H1 (cell line): Measurements from ENCODE around the gene PLEKHM3. TPM values are rescaled to one million over a fixed set of nuclear protein-coding genes. Genes with fewer than 3 reads are reported as not detected.

ENCODE experiments used
- CTCF ChIA-PET: fragments of 300-600 bp; sonication (Branson Sonifier 250); formaldehyde crosslinking; loops from one replicate; lab custom pipeline; 2021; ENCODE audit not compliant: partially characterized antibody; lab: Charles Lee
- POLR2A ChIA-PET: fragments of 300-600 bp; sonication (Branson Sonifier 250); formaldehyde crosslinking; loops from one replicate; lab custom pipeline; 2021; ENCODE audit warnings: inconsistent platforms; ENCODE audit not compliant: partially characterized antibody; lab: Charles Lee
- DNase-seq, 2 experiments: peaks; one replicate each; pipeline versions ENCODE4 v3.0.0 to v3.0.0-alpha.2; 2010 to 2022; ENCODE audit warnings: low spot score in 2 of 2, low read depth in 1 of 2, mixed read lengths in 1 of 2
- FAIRE-seq: peaks from 2 replicates; lab custom pipeline; 2011; peaks lifted over from hg19 to GRCh38; lab: Jason Lieb, UNC
- H2AFZ ChIP-seq: 2 replicates; pipeline ENCODE4 v1.8.1; 2012; ENCODE audit warnings: low read length, inconsistent platforms
- H2AK5ac ChIP-seq: 2 replicates; pipeline ENCODE4 v1.6.1; 2013; ENCODE audit warnings: low read depth, low read length
- H2BK120ac ChIP-seq: replicated peaks from 2 replicates; pipeline ENCODE3; 2013; ENCODE audit warnings: low read depth, low read length, inconsistent platforms
- H2BK12ac ChIP-seq: 2 replicates; pipeline ENCODE4 v1.6.1; 2013; ENCODE audit warnings: low read depth, low read length
- H2BK15ac ChIP-seq: 2 replicates; pipeline ENCODE4 v1.6.1; 2013; ENCODE audit warnings: low read length
- H2BK20ac ChIP-seq: 2 replicates; pipeline ENCODE4 v1.6.1; 2013; ENCODE audit warnings: low read length
- H2BK5ac ChIP-seq: 2 replicates; pipeline ENCODE4 v1.6.1; 2013; ENCODE audit warnings: low read depth, low read length
- H3K14ac ChIP-seq: 2 replicates; pipeline ENCODE4 v1.6.1; 2013; ENCODE audit warnings: inconsistent platforms; ENCODE audit not compliant: insufficient read length
- H3K18ac ChIP-seq: 2 replicates; pipeline ENCODE4 v1.6.1; 2013; ENCODE audit warnings: low read length; ENCODE audit errors: extremely low read depth
- H3K23ac ChIP-seq: 2 replicates; pipeline ENCODE4 v1.6.1; 2013; ENCODE audit warnings: inconsistent platforms; ENCODE audit not compliant: insufficient read length
- H3K23me2 ChIP-seq: 2 replicates; pipeline ENCODE4 v1.6.1; 2013; ENCODE audit warnings: low read depth, low read length
- H3K27ac ChIP-seq: 2 replicates; pipeline ENCODE4 v1.6.1; 2011; ENCODE audit warnings: low read depth, low read length, inconsistent platforms
- H3K27me3 ChIP-seq, 4 experiments: replicated peaks in 1 of 4; 1 replicate in 1 of 4; 2 replicates in 3 of 4; pipeline versions ENCODE4 v1.6.1 to v1.8.1; 2011 to 2013; ENCODE audit warnings: low read length in 3 of 4, mild to moderate bottlenecking in 3 of 4, inconsistent platforms in 2 of 4, mixed read lengths in 2 of 4, moderate library complexity in 1 of 4; ENCODE audit not compliant: control insufficient read depth in 3 of 4, insufficient read depth in 3 of 4; ENCODE audit errors: extremely low read depth in 1 of 4
- H3K36me3 ChIP-seq, 4 experiments: 2 replicates each; pipeline versions ENCODE4 v1.6.1 to v1.8.1; 2011 to 2013; ENCODE audit warnings: mild to moderate bottlenecking in 4 of 4, low read length in 3 of 4, moderate library complexity in 2 of 4, control low read depth in 1 of 4, inconsistent platforms in 1 of 4; ENCODE audit not compliant: insufficient read depth in 4 of 4, control insufficient read depth in 2 of 4
- H3K4ac ChIP-seq: replicated peaks from 2 replicates; pipeline ENCODE3; 2013; ENCODE audit warnings: low read length, low read depth, mixed read lengths, inconsistent platforms; ENCODE audit not compliant: insufficient read length
- H3K4me1 ChIP-seq, 4 experiments: replicated peaks in 1 of 4; 1 replicate in 1 of 4; 2 replicates in 3 of 4; pipeline versions ENCODE4 v1.6.1 to v1.8.1; 2011 to 2013; ENCODE audit warnings: low read length in 3 of 4, inconsistent platforms in 2 of 4, mixed read lengths in 1 of 4; ENCODE audit not compliant: insufficient read depth in 4 of 4, control insufficient read depth in 3 of 4
- H3K4me2 ChIP-seq, 2 experiments: 2 replicates each; pipeline versions ENCODE4 v1.6.1 to v1.8.1; 2011 to 2013; ENCODE audit warnings: low read depth in 2 of 2, low read length in 2 of 2, control low read depth in 1 of 2, inconsistent platforms in 1 of 2, mild to moderate bottlenecking in 1 of 2; ENCODE audit not compliant: insufficient read depth in 1 of 2
- H3K4me3 ChIP-seq, 4 experiments: fragments of 200-600, 300-600 bp in 1 of 4; sonication (generic), shearing (Covaris generic), sonication (Bioruptor Twin) in 1 of 4; 2 replicates each; pipeline versions ENCODE4 v1.5.1 to v1.8.1; 2011 to 2016; ENCODE audit warnings: low read length in 4 of 4, low read depth in 3 of 4, control low read depth in 2 of 4, inconsistent platforms in 2 of 4, mild to moderate bottlenecking in 2 of 4, mixed read lengths in 1 of 4, moderate library complexity in 1 of 4; ENCODE audit not compliant: insufficient read depth in 2 of 4; ENCODE audit errors: extremely low read depth in 1 of 4
- H3K56ac ChIP-seq: replicated peaks from 2 replicates; pipeline ENCODE3; 2013; ENCODE audit warnings: low read depth, mild to moderate bottlenecking, mixed read lengths, low read length, inconsistent platforms; ENCODE audit not compliant: insufficient read length
- H3K79me1 ChIP-seq: 2 replicates; pipeline ENCODE4 v1.6.1; 2013; ENCODE audit warnings: low read depth, low read length, control low read depth
- H3K79me2 ChIP-seq, 2 experiments: 2 replicates each; pipeline versions ENCODE4 v1.6.1 to v1.8.1; 2012 to 2013; ENCODE audit warnings: low read length in 2 of 2, mild to moderate bottlenecking in 2 of 2, inconsistent platforms in 1 of 2; ENCODE audit not compliant: insufficient read depth in 2 of 2, control insufficient read depth in 1 of 2
- H3K9ac ChIP-seq, 4 experiments: replicated peaks in 1 of 4; 1 replicate in 1 of 4; 2 replicates in 3 of 4; pipeline versions ENCODE4 v1.6.1 to v1.8.1; 2011 to 2013; ENCODE audit warnings: low read depth in 3 of 4, low read length in 3 of 4, control low read depth in 2 of 4, mild to moderate bottlenecking in 2 of 4, moderate library complexity in 2 of 4, inconsistent platforms in 1 of 4; ENCODE audit errors: extremely low read depth in 1 of 4
- H3K9me3 ChIP-seq, 2 experiments: 2 replicates each; pipeline versions ENCODE4 v1.6.1 to v1.8.1; 2012 to 2013; ENCODE audit warnings: mild to moderate bottlenecking in 2 of 2, moderate library complexity in 2 of 2, control low read depth in 1 of 2, inconsistent platforms in 1 of 2, low read depth in 1 of 2, low read length in 1 of 2, mixed read lengths in 1 of 2; ENCODE audit not compliant: insufficient read depth in 2 of 2
- H4K20me1 ChIP-seq, 2 experiments: replicated peaks in 1 of 2; 2 replicates each; pipeline versions ENCODE3 to v1.8.1; 2011 to 2013; ENCODE audit warnings: inconsistent platforms in 2 of 2, low read length in 2 of 2, mild to moderate bottlenecking in 1 of 2; ENCODE audit not compliant: insufficient read depth in 2 of 2, control insufficient read depth in 1 of 2
- H4K5ac ChIP-seq: 2 replicates; pipeline ENCODE4 v1.6.1; 2013; ENCODE audit warnings: low read length, low read depth, mixed read lengths, inconsistent platforms; ENCODE audit not compliant: insufficient read length
- H4K8ac ChIP-seq: 2 replicates; pipeline ENCODE4 v1.8.0; 2013; ENCODE audit warnings: mild to moderate bottlenecking, moderate library complexity, low read length, inconsistent platforms; ENCODE audit not compliant: insufficient read depth; ENCODE audit errors: extremely low read depth
- H4K91ac ChIP-seq: replicated peaks from 2 replicates; pipeline ENCODE3; 2013; ENCODE audit warnings: low read length, mixed read lengths, inconsistent platforms; ENCODE audit not compliant: insufficient read length
- CBX5 ChIP-seq: fragments of 300-800, 300-1000 bp; sonication (generic); IDR thresholded peaks from 2 replicates; pipeline ENCODE4 v1.7.1; 2016; ENCODE audit warnings: antibody characterized with exemption, low read length, low read depth
- KDM5A ChIP-seq: fragments of 200-600 bp; IDR thresholded peaks from 2 replicates; pipeline ENCODE4 v1.7.1; 2012; ENCODE audit warnings: mild to moderate bottlenecking, low read length, inconsistent platforms, mixed read lengths
- POU5F1 ChIP-seq: IDR thresholded peaks from 2 replicates; pipeline ENCODE4 v1.6.1; 2011; ENCODE audit warnings: low read depth, mild to moderate bottlenecking, low read length, moderate library complexity
- SAP30 ChIP-seq: fragments of 300-600 bp; sonication (generic); IDR thresholded peaks from 2 replicates; pipeline ENCODE4 v1.7.1; 2012; ENCODE audit warnings: low read length, moderate library complexity, mild to moderate bottlenecking, inconsistent platforms; ENCODE audit not compliant: insufficient read depth, insufficient replicate concordance
- SP4 ChIP-seq: IDR thresholded peaks from 2 replicates; pipeline ENCODE4 v1.6.1; 2012; ENCODE audit warnings: low read length, inconsistent platforms
- SRF ChIP-seq: IDR thresholded peaks from 2 replicates; pipeline ENCODE4 v1.6.1; 2011; ENCODE audit warnings: mild to moderate bottlenecking, low read depth, low read length, moderate library complexity
- TAF1 ChIP-seq: IDR thresholded peaks from 2 replicates; pipeline ENCODE4 v1.6.1; 2011; ENCODE audit warnings: mild to moderate bottlenecking, low read depth, low read length
- TBP ChIP-seq: IDR thresholded peaks from 2 replicates; pipeline ENCODE4 v1.6.1; 2011; ENCODE audit warnings: low read depth, low read length, improper control_type of control experiment
- WGBS, 2 experiments: shearing (Covaris generic) in 1 of 2; methylation state at CpG; one replicate each; pipeline versions ENCODE4 v1.1.6 to v1.1.7; 2013 to 2015; ENCODE audit warnings: low lambda C conversion rate in 2 of 2, mixed read lengths in 2 of 2, inconsistent platforms in 1 of 2, low coverage in 1 of 2, missing lambda C conversion rate in 1 of 2; ENCODE audit not compliant: insufficient replicate concordance in 2 of 2, insufficient coverage in 1 of 2, insufficient read length in 1 of 2; ENCODE audit errors: extremely low coverage in 1 of 2, missing lambda C conversion rate in 1 of 2; 5-methylcytosine and 5-hydroxymethylcytosine counted together
- polyA plus RNA-seq, 7 experiments: library from polyadenylated mRNA; depleted of rRNA in 3 of 7; stranded (reverse) in 5 of 7; unstranded in 2 of 7; fragments of >200 nt in 5 of 7; fragments of 200-250 nt in 2 of 7; gene quantifications; 1 replicate in 5 of 7; 2 replicates in 1 of 7; 4 replicates in 1 of 7; pipeline versions ENCODE4 v1.2.1 to v1.2.3, GENCODE V29; 2011 to 2013; ENCODE audit warnings: missing spikeins in 2 of 7, mixed read lengths in 2 of 7
- total RNA-seq: library from RNA; stranded (reverse); fragmentation: NEBNext Ultra II Directional; extraction: Animal tissue kit (Norgen Biotek cat#: 25700); gene quantifications from 2 replicates; pipeline ENCODE4 v1.2.1, GENCODE V29; 2021
- TF ChIP-seq, protein P1 (sequence below): IDR thresholded peaks from 2 replicates; pipeline ENCODE4 v1.6.1; 2011; ENCODE audit warnings: low read depth, mild to moderate bottlenecking, low read length; ENCODE audit not compliant: insufficient read depth

PLEKHM3 gene
- total and polyA plus RNA-seq, 2 of the 8 experiments (the other 6 are each of a cell fraction or from before 2014, with no cell fraction given): 2.3 to 5.8 TPM

DNA sequence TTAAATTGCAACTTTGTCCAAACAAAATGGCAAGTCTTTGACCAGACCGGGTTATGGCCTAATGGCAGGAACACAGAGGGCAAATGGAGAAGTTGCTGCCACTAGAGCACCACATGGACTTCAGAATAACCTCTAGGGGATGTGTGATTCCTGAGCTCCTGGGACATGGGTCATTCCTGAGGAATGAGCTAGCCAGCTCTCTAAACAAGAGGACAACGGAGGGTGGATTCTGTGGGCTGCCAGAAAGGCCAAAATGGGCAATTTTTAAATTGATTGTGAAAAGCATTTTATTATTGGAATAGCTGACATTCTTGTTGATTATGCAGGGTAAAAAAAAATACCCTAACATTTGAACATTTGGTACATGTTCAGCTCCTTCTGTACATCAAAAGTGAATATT is 145.8 kb downstream of the PLEKHM3 start:
- no peaks in the 10 kb centered on the region for H3K9me3 ChIP-seq
- H3K4me3 ChIP-seq: no peak overlapping the region
- H3K4me2 ChIP-seq: no peak overlapping the region
- no peak overlapping the region for H3K4ac ChIP-seq
- H3K18ac ChIP-seq: no peak overlapping the region
- H3K27ac ChIP-seq: no peak overlapping the region
- H2AFZ ChIP-seq: no peak overlapping the region
- H2BK20ac ChIP-seq: no peak overlapping the region
- H2BK12ac ChIP-seq: no peak overlapping the region
- no peak overlapping the region for H2BK15ac ChIP-seq
- H2AK5ac ChIP-seq: no peak overlapping the region
- ChIA-PET CTCF (interaction anchor here (0.9 to 2.9 kb wide), 9 partner anchors 9 to 161 kb away, joined by 3 to 16 read pairs (median 3); partner anchors contain the start of gene FZD5), POLR2A (interaction anchor here (1.4 to 1.7 kb wide), 2 partner anchors 9 to 113 kb away, joined by 3 to 4 read pairs; no protein-coding TSS in a partner anchor)
- FAIRE-seq (no peak), DNase-seq (no peak)
- H3K27me3 ChIP-seq: no peaks in the 10 kb centered on the region
- H3K23ac ChIP-seq: no peak overlapping the region
- H2BK120ac ChIP-seq: no peak overlapping the region
- H3K56ac ChIP-seq: no peak overlapping the region
- no peak overlapping the region for H4K91ac ChIP-seq
- H4K20me1 ChIP-seq: no peaks in the 10 kb centered on the region
- no peak overlapping the region for H3K14ac ChIP-seq
- WGBS, 2 experiments: 90% methylated on average over 2 of the region's 2 CpGs; no CpG with 5 or more reads in 1 of the 2 experiments
- no peaks in the 10 kb centered on the region; a peak in 1 of 7 replicates for H3K4me1 ChIP-seq
- H3K79me2 ChIP-seq: no peaks in the 10 kb centered on the region
- no peak overlapping the region for H4K8ac ChIP-seq
- H3K36me3 ChIP-seq: no peaks in the 10 kb centered on the region
- no peaks in the 10 kb centered on the region for H3K79me1 ChIP-seq
- H2BK5ac ChIP-seq: no peak overlapping the region
- H4K5ac ChIP-seq: no peak overlapping the region
- no peak overlapping the region for H3K9ac ChIP-seq
- no peaks in the 10 kb centered on the region for H3K23me2 ChIP-seq
- TF ChIP-seq SRF (no peak), TBP (no peak), TAF1 (no peak), KDM5A (no peak), SAP30 (no peak), CBX5 (no peak), SP4 (no peak), POU5F1 (no peak)
- TF ChIP-seq, protein P1, sequence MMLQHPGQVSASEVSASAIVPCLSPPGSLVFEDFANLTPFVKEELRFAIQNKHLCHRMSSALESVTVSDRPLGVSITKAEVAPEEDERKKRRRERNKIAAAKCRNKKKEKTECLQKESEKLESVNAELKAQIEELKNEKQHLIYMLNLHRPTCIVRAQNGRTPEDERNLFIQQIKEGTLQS: no peak
